Choroid plexus epithelial cell (primary cell): Measurements from ENCODE around the gene PTK6.
A peak's percentile ranks its signal among the peaks of the same experiment; 100 is the strongest.

Experiments used
- DNase-seq: peaks from one replicate; pipeline ENCODE4 v3.0.0-alpha.2; 2010; ENCODE audit warnings: low read depth
- H3K4me3 ChIP-seq: 2 replicates; pipeline ENCODE4 v1.5.1; 2011; ENCODE audit warnings: low read depth, mild to moderate bottlenecking, control low read depth, low read length, moderate library complexity
- TF ChIP-seq, protein P1 (sequence below): conservative IDR thresholded peaks from 2 replicates; pipeline ENCODE4 v1.5.1; 2011; ENCODE audit warnings: low read depth, mild to moderate bottlenecking, control low read depth, inconsistent platforms, low read length, moderate library complexity

Gene PTK6

DNA sequence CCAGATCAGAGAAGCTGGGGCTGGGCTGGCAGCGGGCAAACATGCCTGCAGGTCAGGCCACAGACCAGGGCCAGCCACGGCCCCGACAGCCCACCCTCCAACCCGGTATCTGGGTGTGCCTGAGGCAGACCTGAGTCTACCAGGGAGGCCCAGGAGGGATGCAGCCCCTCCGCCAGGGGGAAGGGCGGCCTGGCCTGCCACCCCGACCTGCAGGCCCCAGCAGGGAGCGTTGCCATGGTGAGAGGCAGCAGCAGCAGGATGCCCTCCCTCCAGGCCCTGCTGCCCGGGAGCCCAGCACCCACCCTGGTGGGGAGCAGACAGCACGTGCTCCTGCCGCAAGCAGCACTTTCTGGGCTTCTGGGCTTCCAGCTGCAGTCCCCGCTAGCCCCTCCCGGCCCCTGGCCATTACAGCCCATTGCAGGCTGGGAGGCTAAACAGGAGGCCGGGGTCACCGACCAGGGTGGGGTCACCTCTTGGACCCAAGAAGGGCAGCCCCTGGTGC is 34.5 kb downstream of the PTK6 start:
- TF ChIP-seq, protein P1, sequence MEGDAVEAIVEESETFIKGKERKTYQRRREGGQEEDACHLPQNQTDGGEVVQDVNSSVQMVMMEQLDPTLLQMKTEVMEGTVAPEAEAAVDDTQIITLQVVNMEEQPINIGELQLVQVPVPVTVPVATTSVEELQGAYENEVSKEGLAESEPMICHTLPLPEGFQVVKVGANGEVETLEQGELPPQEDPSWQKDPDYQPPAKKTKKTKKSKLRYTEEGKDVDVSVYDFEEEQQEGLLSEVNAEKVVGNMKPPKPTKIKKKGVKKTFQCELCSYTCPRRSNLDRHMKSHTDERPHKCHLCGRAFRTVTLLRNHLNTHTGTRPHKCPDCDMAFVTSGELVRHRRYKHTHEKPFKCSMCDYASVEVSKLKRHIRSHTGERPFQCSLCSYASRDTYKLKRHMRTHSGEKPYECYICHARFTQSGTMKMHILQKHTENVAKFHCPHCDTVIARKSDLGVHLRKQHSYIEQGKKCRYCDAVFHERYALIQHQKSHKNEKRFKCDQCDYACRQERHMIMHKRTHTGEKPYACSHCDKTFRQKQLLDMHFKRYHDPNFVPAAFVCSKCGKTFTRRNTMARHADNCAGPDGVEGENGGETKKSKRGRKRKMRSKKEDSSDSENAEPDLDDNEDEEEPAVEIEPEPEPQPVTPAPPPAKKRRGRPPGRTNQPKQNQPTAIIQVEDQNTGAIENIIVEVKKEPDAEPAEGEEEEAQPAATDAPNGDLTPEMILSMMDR = no peak
- DNase-seq = no peak
- no peak overlapping the region for H3K4me3 ChIP-seq

DNA sequence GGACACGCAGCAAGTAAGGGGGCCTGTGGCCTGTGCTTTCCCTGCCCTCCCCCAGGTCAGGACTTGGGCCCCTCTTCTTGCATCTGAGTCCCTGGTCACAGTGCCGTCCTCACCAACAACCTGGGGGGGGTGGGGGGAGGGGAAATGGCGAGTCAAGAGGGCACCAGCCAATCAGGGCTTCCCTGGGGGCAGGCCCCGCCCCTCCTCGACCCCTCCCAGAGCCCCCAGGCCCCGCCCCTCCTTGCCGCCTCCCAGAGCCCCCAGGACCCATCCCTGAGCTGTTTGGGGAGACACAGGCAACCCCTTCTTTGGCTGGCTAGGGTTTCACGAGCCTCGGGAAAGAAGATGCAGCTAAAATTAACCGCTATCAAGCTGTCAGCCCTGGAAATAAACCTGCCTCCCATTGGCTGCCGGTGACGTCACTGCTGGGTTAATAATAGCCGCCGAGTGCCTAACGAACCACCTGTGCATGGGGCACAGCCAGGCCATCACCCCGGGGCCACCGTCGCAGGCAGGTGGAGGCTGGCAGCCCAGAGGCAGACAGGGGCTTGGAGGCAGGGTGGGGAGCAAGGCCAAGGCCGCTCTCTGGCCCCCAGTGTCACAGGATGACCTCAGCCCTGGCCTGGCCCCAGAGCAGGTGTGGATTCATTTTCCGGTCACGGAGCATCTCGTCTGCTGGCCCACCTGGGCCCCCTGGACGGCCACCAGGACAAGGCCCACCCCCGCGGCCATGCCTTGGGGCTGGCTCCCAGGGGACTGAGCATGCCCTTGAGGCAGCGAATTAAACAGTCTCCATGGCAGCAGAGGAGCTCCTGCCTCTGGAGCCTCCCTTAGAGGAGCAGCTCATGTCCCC is 35.1 kb downstream of the PTK6 start:
- TF ChIP-seq, protein P1 = no peak
- peak; percentile 19 for DNase-seq
- H3K4me3 ChIP-seq = no peak overlapping the region

DNA sequence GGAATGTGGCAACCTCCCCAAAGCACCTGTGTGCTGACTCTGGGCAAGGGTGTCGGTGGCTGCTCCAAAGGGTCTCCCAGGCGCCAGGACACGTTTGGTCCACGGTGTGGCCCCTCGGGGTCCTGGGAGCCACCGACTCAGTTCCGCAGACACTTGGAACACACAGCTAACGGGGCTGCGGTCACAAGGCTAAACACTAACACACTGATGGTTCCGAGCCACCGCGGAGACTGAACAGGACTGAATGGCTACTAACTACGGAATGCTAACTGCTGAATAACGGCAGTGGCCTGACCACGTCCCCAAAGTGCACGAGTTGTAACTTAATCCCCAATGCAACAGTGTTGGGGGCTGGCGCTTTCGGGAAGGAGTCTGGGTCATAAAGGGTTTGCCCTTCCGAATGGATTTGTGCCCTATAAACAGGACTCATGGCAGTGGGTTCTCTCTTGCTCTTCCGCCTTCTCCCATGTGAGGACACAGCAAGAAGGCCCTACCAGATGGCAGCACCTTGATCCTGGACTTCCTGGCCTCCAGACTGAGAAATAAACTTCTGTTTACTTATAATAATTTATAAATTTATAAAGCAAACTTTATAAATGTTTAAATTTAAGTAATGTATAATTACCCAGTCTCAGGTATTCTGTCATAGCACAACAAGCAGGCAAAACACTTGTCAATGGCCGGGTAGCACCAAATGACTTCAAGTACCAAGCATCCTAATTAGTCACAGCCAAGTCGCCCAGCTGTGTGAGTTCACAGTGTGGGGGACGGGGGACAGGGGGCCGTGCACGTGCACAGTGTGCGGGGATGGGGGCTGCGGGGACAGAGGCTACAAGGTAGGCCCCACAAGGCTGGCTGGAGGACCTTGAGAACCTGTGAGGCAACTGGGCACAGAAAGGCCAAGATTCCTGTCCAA is 36.0 kb downstream of the PTK6 start:
- TF ChIP-seq, protein P1 = no peak
- DNase-seq = no peak
- no peak overlapping the region for H3K4me3 ChIP-seq

DNA sequence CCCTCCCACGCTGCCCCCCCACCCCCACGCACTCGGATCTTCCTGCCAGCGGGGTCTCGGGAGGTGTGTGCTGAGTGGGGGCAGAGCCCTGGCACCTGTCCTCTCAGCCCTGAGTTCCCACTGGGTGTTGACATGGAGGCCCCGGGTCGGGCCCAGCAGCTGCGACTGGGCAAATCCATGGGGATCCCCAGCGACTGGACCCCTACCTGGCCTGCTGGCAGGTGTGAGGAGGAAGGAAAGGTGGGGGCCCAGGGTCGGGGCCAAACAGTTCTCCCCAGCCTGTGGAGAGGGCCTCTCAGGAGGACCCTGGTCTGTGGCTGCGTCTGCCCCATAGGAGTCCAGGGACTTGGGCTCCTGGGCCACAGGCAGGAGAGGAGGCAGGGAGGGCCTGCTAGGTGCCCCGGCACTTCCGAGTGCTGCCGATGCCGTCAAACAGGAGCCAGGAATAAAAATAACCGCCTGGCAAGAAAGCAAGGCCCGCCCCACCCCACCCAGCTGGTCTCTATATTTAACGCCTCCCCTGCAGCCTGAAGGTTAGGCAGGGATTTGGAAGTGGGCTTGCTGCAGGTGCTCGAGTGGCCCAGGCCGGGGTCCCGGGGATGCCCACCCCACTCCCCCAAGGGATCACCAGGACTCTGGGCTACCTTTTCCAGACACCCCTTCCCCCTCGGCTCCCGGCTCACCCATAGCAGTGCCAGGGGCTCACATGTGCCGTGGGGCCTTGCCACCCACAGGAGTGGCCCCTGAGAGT is 36.9 kb downstream of the PTK6 start:
- no peak overlapping the region for H3K4me3 ChIP-seq
- TF ChIP-seq, protein P1 = no peak
- no peak for DNase-seq

DNA sequence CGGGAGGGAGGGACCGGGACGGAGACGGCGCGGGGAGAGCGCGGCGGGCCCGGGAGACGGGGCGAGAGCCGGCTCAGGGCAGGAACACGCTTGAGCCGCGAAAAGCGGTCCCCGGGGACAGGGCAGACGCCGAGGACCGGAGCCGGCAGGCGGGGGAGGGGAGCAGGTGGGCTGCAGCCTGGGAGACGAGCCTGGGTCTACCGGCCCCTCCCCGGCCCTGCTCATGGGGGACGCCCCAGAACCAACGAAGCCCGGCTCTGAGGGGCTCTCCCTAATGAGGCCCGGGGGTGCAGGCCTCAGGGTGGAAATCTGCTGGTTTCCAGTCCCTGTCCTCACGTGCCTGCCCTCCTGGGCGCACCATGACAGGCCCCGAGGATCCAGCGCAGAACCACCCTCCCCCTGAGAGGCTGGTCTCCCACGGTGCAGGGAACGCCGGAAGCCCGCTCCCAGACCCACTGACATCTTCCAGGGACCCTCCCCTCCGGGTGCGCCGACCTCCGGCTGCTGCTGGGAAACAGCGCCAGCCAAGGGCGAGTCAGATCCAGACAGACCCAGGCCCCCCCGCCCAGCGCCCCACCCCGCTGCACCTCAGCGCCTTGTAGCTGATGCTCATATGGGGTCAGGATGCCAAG is 37.7 kb downstream of the PTK6 start:
- TF ChIP-seq, protein P1 = no peak
- DNase-seq = no peak
- no peak overlapping the region for H3K4me3 ChIP-seq

DNA sequence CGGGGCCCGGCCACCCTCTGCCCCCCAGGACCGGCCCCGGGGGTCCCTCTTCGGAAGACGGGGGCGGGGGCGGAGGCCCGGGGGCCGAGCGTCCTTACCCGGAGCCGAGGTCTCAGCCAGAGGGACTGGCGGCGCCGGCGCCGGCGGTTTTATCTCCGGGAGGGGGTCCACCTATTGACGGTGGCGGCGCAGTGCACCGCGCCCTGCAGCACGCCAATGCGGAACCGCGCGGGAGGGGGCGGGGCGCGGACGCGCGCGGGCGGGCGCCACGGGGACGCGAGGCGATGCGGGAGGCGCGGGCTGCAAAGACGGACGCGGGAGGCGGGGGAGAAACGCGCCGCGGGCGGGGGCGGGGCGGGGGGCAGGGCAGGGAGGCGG is 38.2 kb downstream of the PTK6 start, which contains the start of gene EEF1A2:
Gene EEF1A2 (minus strand): TSS at position 124 of the 378 bp plus-strand sequence. CDS start 1,320 bp downstream, outside the sequence.
- H3K4me3 ChIP-seq = no peak within 1 kb of the TSS

More for the DNA sequence above, 38.2 kb downstream of the PTK6 start, which contains the start of gene EEF1A2:
- TF ChIP-seq, protein P1 = no peak
- no peak for DNase-seq
